Naive thymus-derived CD4-positive, alpha-beta T cell (primary cell): ENCODE measurements around the gene GEMIN5. TPM values are rescaled to one million over a fixed set of nuclear protein-coding genes. Genes with fewer than 3 reads are reported as not detected.
"Not testable (repeated sequence)": the region's sequence is repeated elsewhere in the genome, so short reads cannot be mapped to it uniquely, and the experiment has no call there.

ENCODE experiments used
- ATAC-seq: fragments of 150-1000 bp; cut with Tn5 transposase; 2 replicates; pipeline ENCODE4 v1.10.0; 2021; ENCODE audit warnings: mild to moderate bottlenecking, moderate library complexity
- CTCF ChIA-PET: fragments of 350-600 bp; sonication (Branson Sonifier 250); formaldehyde crosslinking; loops from one replicate; lab custom pipeline; 2021; ENCODE audit warnings: antibody characterized with exemption; lab: Charles Lee
- POLR2A ChIA-PET: fragments of 350-600 bp; sonication (Branson Sonifier 250); formaldehyde crosslinking; loops from one replicate; lab custom pipeline; 2021; ENCODE audit warnings: antibody characterized with exemption, inconsistent platforms; lab: Charles Lee
- DNase-seq, 9 donors: peaks; one replicate each; pipeline versions ENCODE4 v3.0.0 to v3.0.0-alpha.2; 2020 to 2022; ENCODE audit warnings: mixed read lengths in 1 of 9
- H3K27ac ChIP-seq: one replicate; pipeline ENCODE4 v1.7.0; 2013; ENCODE audit warnings: mild to moderate bottlenecking, low read depth, low read length, moderate library complexity
- H3K27me3 ChIP-seq, 2 donors: one replicate each; pipeline ENCODE4 v1.7.0; 2013; ENCODE audit warnings: low read length in 2 of 2, mild to moderate bottlenecking in 2 of 2, moderate library complexity in 2 of 2; ENCODE audit not compliant: control insufficient read depth in 2 of 2, insufficient read depth in 2 of 2
- H3K36me3 ChIP-seq, 3 experiments: 1 replicate in 2 of 3; 2 replicates in 1 of 3; pipeline ENCODE4 v1.7.0; 2013; ENCODE audit warnings: low read length in 3 of 3, mild to moderate bottlenecking in 3 of 3, moderate library complexity in 1 of 3; ENCODE audit not compliant: insufficient read depth in 3 of 3, control insufficient read depth in 2 of 3
- H3K4me1 ChIP-seq, 2 donors: one replicate each; pipeline ENCODE4 v1.7.0; 2013; ENCODE audit warnings: low read length in 2 of 2, mild to moderate bottlenecking in 2 of 2, moderate library complexity in 1 of 2; ENCODE audit not compliant: control insufficient read depth in 2 of 2, insufficient read depth in 2 of 2
- H3K4me3 ChIP-seq: 2 replicates; pipeline ENCODE4 v1.7.0; 2013; ENCODE audit warnings: mild to moderate bottlenecking, low read length
- H3K9me3 ChIP-seq, 3 experiments: 1 replicate in 2 of 3; 2 replicates in 1 of 3; pipeline ENCODE4 v1.7.0; 2013; ENCODE audit warnings: low read length in 3 of 3; ENCODE audit not compliant: control insufficient read depth in 2 of 3
- H3K27ac Mint-ChIP-seq, 9 donors: one replicate each; pipeline ENCODE4 v1.8.0; 2020 to 2022; ENCODE audit warnings: mixed read lengths in 9 of 9, mild to moderate bottlenecking in 8 of 9, moderate library complexity in 5 of 9, inconsistent platforms in 2 of 9
- H3K27me3 Mint-ChIP-seq, 5 donors: one replicate each; pipeline ENCODE4 v1.8.0; 2021 to 2022; ENCODE audit warnings: mixed read lengths in 5 of 5, mild to moderate bottlenecking in 1 of 5
- H3K36me3 Mint-ChIP-seq, 5 donors: one replicate each; pipeline ENCODE4 v1.8.0; 2020 to 2022; ENCODE audit warnings: mixed read lengths in 5 of 5, mild to moderate bottlenecking in 3 of 5, inconsistent platforms in 1 of 5
- H3K4me1 Mint-ChIP-seq, 7 donors: one replicate each; pipeline ENCODE4 v1.8.0; 2020 to 2022; ENCODE audit warnings: mixed read lengths in 7 of 7, mild to moderate bottlenecking in 3 of 7, inconsistent platforms in 1 of 7
- H3K4me3 Mint-ChIP-seq, 10 donors: one replicate each; pipeline ENCODE4 v1.8.0; 2020 to 2022; ENCODE audit warnings: mild to moderate bottlenecking in 10 of 10, mixed read lengths in 10 of 10, moderate library complexity in 6 of 10, inconsistent platforms in 2 of 10
- H3K9me3 Mint-ChIP-seq, 11 donors: one replicate each; pipeline ENCODE4 v1.8.0; 2020 to 2022; ENCODE audit warnings: mixed read lengths in 11 of 11, mild to moderate bottlenecking in 4 of 11, inconsistent platforms in 1 of 11, moderate library complexity in 1 of 11
- intact Hi-C, 2 donors: fragments of 100-400 bp; cut with micrococcal nuclease; formaldehyde crosslinking; loops; one replicate each; pipeline ENCODE4 v1.15.1; 2023
- polyA plus RNA-seq, 2 donors: library from polyadenylated mRNA; unstranded; fragments of 300-500 nt; fragmentation: Illumina TruSeq; gene quantifications; one replicate each; pipeline ENCODE4 v1.2.3, GENCODE V29; 2021
- total RNA-seq, 6 experiments: library from RNA in 5 of 6; stranded (reverse) in 5 of 6; gene quantifications; 1 replicate in 5 of 6; 2 replicates in 1 of 6; pipeline ENCODE4 v1.2.3 and lab custom pipeline; 2021 to 2026

GEMIN5 gene
- total RNA-seq (10 to 100 TPM; 10.2 to 21.4 (median 17.3) TPM), polyA plus RNA-seq (10 to 100 TPM in 1 of 2 donors, 1 to 10 TPM in 1; 8.6 to 21.2 TPM), total RNA-seq (lab: John Stamatoyannopoulos, UW) (27.9 reads per million, percentile 58 among the genes with 10 or more reads in this experiment)

GRCh38 chr5:154937718-154938466, at the start of gene GEMIN5:
Gene GEMIN5, minus strand, starts transcription at chr5:154938211. Its CDS starts 78 bp downstream, at chr5:154938133.
- ChIA-PET POLR2A (interaction anchor here (0.7 kb wide), 1 partner anchor 70 kb away, joined by 3 read pairs; no protein-coding TSS in a partner anchor), CTCF (interaction anchor here (0.6 kb wide), 1 partner anchor 260 kb away, joined by 4 read pairs; no protein-coding TSS in a partner anchor)
- peaks cover 30 to 76% (median 67%) of the 10 kb centered on the region in 7 donors for H3K4me1 Mint-ChIP-seq

GRCh38 chr5:154986151-154986550, 48.1 kb upstream of the GEMIN5 start:
- ATAC-seq: no peak
- no peak for DNase-seq
- no peak overlapping the region for H3K4me3 Mint-ChIP-seq
- Histone ChIP-seq H3K9me3 (no peaks in the 10 kb centered on the region), H3K36me3 (no peaks in the 10 kb centered on the region), H3K27me3 (no peaks in the 10 kb centered on the region), H3K4me1 (no peaks in the 10 kb centered on the region), H3K27ac (no peak overlapping the region), H3K4me3 (no peak overlapping the region)
- no peaks in the 10 kb centered on the region for H3K4me1 Mint-ChIP-seq
- H3K9me3 Mint-ChIP-seq: peaks cover 0 to 6% (median 0%) of the 10 kb centered on the region in 11 donors
- H3K27ac Mint-ChIP-seq: no peak overlapping the region
- peaks cover 0 to 4% (median 0%) of the 10 kb centered on the region in 5 donors for H3K36me3 Mint-ChIP-seq
- ChIA-PET CTCF (no interaction called here), POLR2A (no interaction called here)
- intact Hi-C loops: no loop called here
- peaks cover 11 to 34% (median 16%) of the 10 kb centered on the region in 5 donors for H3K27me3 Mint-ChIP-seq

More at GRCh38 chr5:154937718-154938466, at the start of gene GEMIN5:
- DNase-seq (peak; percentile 72 to 85 (median 81)), ATAC-seq (peak; percentile 95)
- intact Hi-C loops: loop anchor here (1.0 to 2.0 kb wide), 3 partner anchors 183 to 493 kb away; partner anchors contain the start of genes LARP1 (in 1 of the 2) and SAP30L (in 1 of the 2)
- H3K27me3 Mint-ChIP-seq: no peaks in the 10 kb centered on the region
- peak within 1 kb of the TSS in 8 of 9 donors; percentile 51 to 95 (median 87) for H3K27ac Mint-ChIP-seq
- peaks cover 21 to 22% of the 10 kb centered on the region in 2 donors for H3K4me1 ChIP-seq
- peak within 1 kb of the TSS; percentile 86 to 97 (median 92) for H3K4me3 Mint-ChIP-seq
- H3K9me3 ChIP-seq: no peaks in the 10 kb centered on the region
- peaks cover 0 to 25% (median 0%) of the 10 kb centered on the region in 3 experiments for H3K36me3 ChIP-seq
- peaks cover 0 to 5% (median 0%) of the 10 kb centered on the region in 11 donors for H3K9me3 Mint-ChIP-seq
- H3K4me3 ChIP-seq: peak within 1 kb of the TSS; percentile 72
- peaks cover 0 to 19% (median 11%) of the 10 kb centered on the region in 5 donors for H3K36me3 Mint-ChIP-seq
- H3K27ac ChIP-seq: peak within 1 kb of the TSS; percentile 77
- H3K27me3 ChIP-seq: no peaks in the 10 kb centered on the region

GRCh38 chr5:154984946-154985516, 47.0 kb upstream of the GEMIN5 start:
- H3K4me1 ChIP-seq: no peaks in the 10 kb centered on the region
- Mint-ChIP-seq H3K9me3 (peaks cover 0 to 6% (median 0%) of the 10 kb centered on the region in 11 donors), H3K27ac (no peak overlapping the region), H3K4me1 (no peaks in the 10 kb centered on the region), H3K4me3 (no peak overlapping the region), H3K27me3 (peaks cover 11 to 34% (median 16%) of the 10 kb centered on the region in 5 donors), H3K36me3 (peaks cover 0 to 4% (median 0%) of the 10 kb centered on the region in 5 donors)
- no peaks in the 10 kb centered on the region for H3K27me3 ChIP-seq
- ChIA-PET POLR2A (no interaction called here), CTCF (no interaction called here)
- H3K36me3 ChIP-seq: no peaks in the 10 kb centered on the region
- intact Hi-C loops: no loop called here
- no peaks in the 10 kb centered on the region for H3K9me3 ChIP-seq
- no peak overlapping the region for H3K4me3 ChIP-seq
- no peak overlapping the region for H3K27ac ChIP-seq
- DNase-seq: no peak
- no peak for ATAC-seq

- H3K27ac ChIP-seq, H3K9me3 ChIP-seq, DNase-seq, H3K27me3 Mint-ChIP-seq, H3K4me1 ChIP-seq, intact Hi-C loops, H3K27ac Mint-ChIP-seq, H3K9me3 Mint-ChIP-seq, H3K27me3 ChIP-seq, H3K4me3 Mint-ChIP-seq, H3K4me1 Mint-ChIP-seq, CTCF ChIA-PET, POLR2A ChIA-PET, ATAC-seq, H3K4me3 ChIP-seq, H3K36me3 ChIP-seq: not testable (repeated sequence)
- H3K36me3 Mint-ChIP-seq: peaks cover 4 to 16% (median 11%) of the 10 kb centered on the region in 5 donors
These were observed 40.3 kb upstream of the GEMIN5 start for GRCh38 chr5:154978294-154978693.

- H3K9me3 ChIP-seq: no peaks in the 10 kb centered on the region
- Mint-ChIP-seq H3K36me3 (peaks cover 4 to 16% (median 7%) of the 10 kb centered on the region in 5 donors), H3K4me1 (no peaks in the 10 kb centered on the region), H3K9me3 (peaks cover 0 to 8% (median 1%) of the 10 kb centered on the region in 11 donors), H3K27ac (no peak overlapping the region), H3K4me3 (no peak overlapping the region), H3K27me3 (peaks cover 0 to under 1% (median 0%) of the 10 kb centered on the region in 5 donors)
- no peaks in the 10 kb centered on the region for H3K4me1 ChIP-seq
- no peak overlapping the region for H3K27ac ChIP-seq
- H3K4me3 ChIP-seq: no peak overlapping the region
- ChIA-PET POLR2A (no interaction called here), CTCF (no interaction called here)
- DNase-seq (no peak), ATAC-seq (no peak)
- H3K27me3 ChIP-seq: no peaks in the 10 kb centered on the region
- intact Hi-C loops: no loop called here
- no peaks in the 10 kb centered on the region for H3K36me3 ChIP-seq
These were observed 39.4 kb upstream of the GEMIN5 start for GRCh38 chr5:154977409-154977808.

- H3K4me3 ChIP-seq, H3K27me3 ChIP-seq, DNase-seq, H3K27ac Mint-ChIP-seq, H3K4me3 Mint-ChIP-seq, H3K27me3 Mint-ChIP-seq, H3K9me3 ChIP-seq, H3K4me1 ChIP-seq, CTCF ChIA-PET, intact Hi-C loops, POLR2A ChIA-PET, H3K9me3 Mint-ChIP-seq, H3K36me3 ChIP-seq, H3K27ac ChIP-seq, H3K4me1 Mint-ChIP-seq, ATAC-seq: not testable (repeated sequence)
- peaks cover 0 to 16% (median 7%) of the 10 kb centered on the region in 5 donors for H3K36me3 Mint-ChIP-seq
These were observed 38.1 kb upstream of the GEMIN5 start for GRCh38 chr5:154976082-154976481.
